ENCODE measurements around the gene CRTAP. TPM values are rescaled to one million over a fixed set of nuclear protein-coding genes. Genes with fewer than 3 reads are reported as not detected.
A peak's percentile ranks its signal among the peaks of the same experiment; 100 is the strongest.

CRTAP gene
- total and polyA plus RNA-seq, 2 experiments from 2014 or later, result 71.9 to 210 TPM

- TF ChIP-seq CTCF (conservative IDR thresholded peaks at IDR 0.05; ENCODE audit: low read depth in 2 of 2), result no peak
- no peak for TF ChIP-seq REST (IDR thresholded peaks at IDR 0.05; ENCODE audit: unreplicated experiment)
- no peak for TF ChIP-seq ZNF114 (CRISPR knock-in tag; IDR thresholded peaks at IDR 0.05)
- TF ChIP-seq POLR2AphosphoS5 (IDR thresholded peaks at IDR 0.05; ENCODE audit: low read depth), result no peak
- no peak for TF ChIP-seq ETS1 (IDR thresholded peaks at IDR 0.05)
- no peak for TF ChIP-seq NANOG (IDR thresholded peaks at IDR 0.05; ENCODE audit: borderline replicate concordance)
These were observed 2.2 kb upstream of the CRTAP start (continued) for GRCh38 chr3:33111581-33111980.

GRCh38 chr3:33114622-33115023 is 809 bp downstream of the CRTAP start:
- peaks cover 8% of the 10 kb centered on the region; the same call in 1 of the 2 replicates for H3F3A ChIP-seq (replicated peaks; ENCODE audit: low read depth)
- H3K27me3 ChIP-seq (ENCODE audit: insufficient read depth), result peaks cover 5% of the 10 kb centered on the region; the same call in 1 of the 2 replicates
- Mint-ChIP-seq H3K36me3 (ENCODE audit: low read depth) (no peaks in the 10 kb centered on the region; the same call in 1 of the 3 replicates), H3K27ac (no peak overlapping the region), H3K4me1 (peaks cover 14% of the 10 kb centered on the region), H3K9me3 (peaks cover 5% of the 10 kb centered on the region; the same call in 2 of the 3 replicates), H3K4me3 (peak overlapping the region; percentile 80), H3K27me3 (ENCODE audit: insufficient read depth, low read depth, poor library complexity) (peaks cover 2% of the 10 kb centered on the region)
- no peaks in the 10 kb centered on the region; the same call in none of the 2 replicates for H4K20me1 ChIP-seq (replicated peaks; ENCODE audit: insufficient read depth)
- H3K4me3 ChIP-seq, result peak overlapping the region; percentile 89
- no peak for DNase-seq (ENCODE audit: low spot score)
- H3K4me1 ChIP-seq (ENCODE audit: insufficient read depth), result peaks cover 15% of the 10 kb centered on the region
- H3K9me2 ChIP-seq (ENCODE audit: insufficient read depth), result no peaks in the 10 kb centered on the region
- ATAC-seq, result no peak
- H3K27ac ChIP-seq (ENCODE audit: low read depth), result no peak overlapping the region
- H2AFZ ChIP-seq, result peak overlapping the region; percentile 98
- no peaks in the 10 kb centered on the region for H3K36me3 ChIP-seq (ENCODE audit: insufficient read depth)
- H3K79me2 ChIP-seq (replicated peaks; ENCODE audit: insufficient read depth), result peaks cover 26% of the 10 kb centered on the region; the same call in 1 of the 2 replicates
- H3K4me2 ChIP-seq, result peak overlapping the region; percentile 90
- no peak for TF ChIP-seq CTCF (conservative IDR thresholded peaks at IDR 0.05; ENCODE audit: low read depth in 2 of 2)
- TF ChIP-seq POLR2AphosphoS5 (IDR thresholded peaks at IDR 0.05; ENCODE audit: low read depth), result no peak
- TF ChIP-seq ETS1 (IDR thresholded peaks at IDR 0.05), result no peak
- no peak for TF ChIP-seq REST (IDR thresholded peaks at IDR 0.05; ENCODE audit: unreplicated experiment)
- TF ChIP-seq NANOG (IDR thresholded peaks at IDR 0.05; ENCODE audit: borderline replicate concordance), result no peak
- no peak for TF ChIP-seq STAT1 (IDR thresholded peaks at IDR 0.05; ENCODE audit: unreplicated experiment)
- TF ChIP-seq ZNF114 (CRISPR knock-in tag; IDR thresholded peaks at IDR 0.05), result no peak
- no peak for TF ChIP-seq JUNB (IDR thresholded peaks at IDR 0.05; ENCODE audit: unreplicated experiment)
- no peak for TF ChIP-seq EZH2phosphoT487 (IDR thresholded peaks at IDR 0.05; ENCODE audit: unreplicated experiment)
- no peak for TF ChIP-seq ZNF331 (CRISPR knock-in tag; IDR thresholded peaks at IDR 0.05; ENCODE audit: low read depth)
- TF ChIP-seq CREB1 (CRISPR knock-in tag; IDR thresholded peaks at IDR 0.05; ENCODE audit: low read depth), result no peak
